DMS79 treated with DMSO at 0.1 percent for 48 hours (cell line): ENCODE results near the gene NCOA7.

Source experiments
- DNase-seq: peaks from one replicate; lab custom pipeline; 2025; lab: John Stamatoyannopoulos, UW

NCOA7 gene

GRCh38 chr6:125974214-125974866 is 183.6 kb downstream of the NCOA7 start:
- DNase-seq: peak; percentile 52

DNA sequence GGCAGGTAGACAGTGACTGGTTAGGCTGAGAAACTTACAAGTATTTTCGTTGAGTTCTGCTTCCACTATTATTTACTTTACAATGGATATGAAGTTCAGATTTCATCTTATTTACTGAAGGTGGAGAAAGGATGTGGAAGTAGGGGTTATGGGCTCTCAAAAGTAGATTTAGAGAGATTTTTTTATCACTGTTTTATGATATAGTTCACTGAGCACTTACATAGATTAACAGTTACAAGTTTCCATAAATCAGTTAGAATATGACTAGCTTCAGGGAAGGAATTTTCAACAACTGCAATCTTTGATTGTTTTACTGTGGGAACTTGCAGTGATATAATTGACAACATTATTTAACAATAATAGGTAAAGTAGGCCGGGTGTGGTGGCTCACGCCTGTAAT is 188.3 kb downstream of the NCOA7 start:
- DNase-seq: no peak
